Prostate gland (tissue), 2 donors: ENCODE measurements around the gene LDLR. TPM values are rescaled to one million over a fixed set of nuclear protein-coding genes. Genes with fewer than 3 reads are reported as not detected.
A peak's percentile ranks its signal among the peaks of the same experiment; 100 is the strongest.
"Not testable (repeated sequence)": the region's sequence is repeated elsewhere in the genome, so short reads cannot be mapped to it uniquely, and the experiment has no call there.

ENCODE experiments used
- DNase-seq: peaks from one replicate; pipeline ENCODE4 v3.0.0-alpha.2; 2019; ENCODE audit warnings: low spot score
- H3K27ac ChIP-seq, 2 donors: fragments of 200-600 bp; sonication (generic); 2 replicates each; pipeline ENCODE4 v1.5.1; 2017 to 2019
- H3K27me3 ChIP-seq: fragments of 200-600 bp; sonication (generic); replicated peaks from 2 replicates; pipeline ENCODE4 v1.5.1; 2019; ENCODE audit not compliant: insufficient read depth
- H3K36me3 ChIP-seq, 2 donors: fragments of 200-600 bp; sonication (generic); 1 replicate in 1 of 2; 2 replicates in 1 of 2; pipeline versions ENCODE4 v1.5.1 to v1.8.1; 2017 to 2019
- H3K4me1 ChIP-seq: fragments of 200-600 bp; sonication (generic); replicated peaks from 2 replicates; pipeline ENCODE4 v1.5.1; 2019
- H3K4me3 ChIP-seq, 2 donors: fragments of 200-600 bp; sonication (generic); 2 replicates each; pipeline ENCODE4 v1.5.1; 2017 to 2019
- H3K9me3 ChIP-seq: fragments of 200-600 bp; sonication (generic); 2 replicates; pipeline ENCODE4 v1.5.1; 2017
- POLR2A ChIP-seq: fragments of 450-650 bp; IDR thresholded peaks from one replicate; pipeline ENCODE4 v1.6.1; 2016; ENCODE audit warnings: antibody characterized with exemption, mild to moderate bottlenecking
- POLR2AphosphoS5 ChIP-seq: sonication (generic); formaldehyde crosslinking; IDR thresholded peaks from one replicate; pipeline ENCODE4 v1.6.1; 2017; ENCODE audit warnings: antibody characterized with exemption
- WGBS: methylation state at CpG from one replicate; pipeline ENCODE4 v1.1.5; 2018; 5-methylcytosine and 5-hydroxymethylcytosine counted together
- intact Hi-C: fragments of 100-400 bp; cut with DNase I; formaldehyde crosslinking; loops from one replicate; pipeline ENCODE4 v1.14.2; 2022
- microRNA-seq: library from miRNA; unstranded; fragments of <30 nt; microRNA quantifications from one replicate; pipeline ENCODE4, GENCODE V29; 2016
- total RNA-seq, 2 donors: library from RNA; depleted of rRNA; stranded (reverse); fragments of >200 nt; gene quantifications; one replicate each; pipeline ENCODE4 v1.1.0, GENCODE V29; 2016
- TF ChIP-seq, protein P1 (sequence below), 4 experiments: fragments of 200-600 bp in 2 of 4; fragments of 450-650 bp in 2 of 4; sonication (generic) in 2 of 4; IDR thresholded peaks; 1 replicate in 3 of 4; 2 replicates in 1 of 4; pipeline ENCODE4 v1.5.1; 2016 to 2019; ENCODE audit warnings: antibody characterized with exemption in 4 of 4, mild to moderate bottlenecking in 2 of 4, moderate library complexity in 2 of 4

LDLR gene
- total RNA-seq, 2 donors from 2014 or later = 17.4 to 41.5 TPM

DNA sequence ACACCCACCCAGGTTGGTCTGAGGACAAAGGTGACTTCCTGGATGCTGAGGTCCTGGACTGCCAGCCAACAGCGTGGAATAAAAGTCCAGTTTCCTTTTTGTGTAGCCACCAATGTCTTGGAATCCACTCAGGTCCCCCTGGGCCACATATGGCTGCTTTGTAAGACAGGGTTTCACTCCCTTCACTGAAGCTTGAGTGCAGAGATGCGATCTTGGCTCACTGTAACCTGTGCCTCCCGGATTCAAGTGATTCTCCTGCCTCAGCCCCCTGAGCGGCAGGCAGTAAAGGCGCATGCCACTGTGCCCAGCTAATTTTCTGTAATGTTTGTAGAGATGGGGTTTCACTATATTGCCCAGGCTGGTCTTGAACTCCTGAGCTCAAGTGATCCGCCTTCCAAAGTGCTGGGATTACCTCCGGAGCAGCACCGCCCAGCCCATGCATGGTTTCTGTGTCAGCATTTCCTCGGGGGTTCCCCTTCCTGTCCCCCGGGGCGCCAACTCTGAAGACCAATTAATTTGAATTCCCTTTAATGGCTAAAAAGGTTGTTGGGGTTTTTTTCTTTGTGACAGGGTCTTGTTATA lies 90.5 kb downstream of the LDLR start:
- intact Hi-C loops = no loop called here
- Histone ChIP-seq H3K4me1 (no peaks in the 10 kb centered on the region), H3K9me3 (no peaks in the 10 kb centered on the region), H3K27ac (peak overlapping the region; percentile 23 to 36), H3K27me3 (no peaks in the 10 kb centered on the region), H3K36me3 (peaks cover 0 to 11% of the 10 kb centered on the region in 2 donors), H3K4me3 (no peak overlapping the region)
- no peak for DNase-seq
- TF ChIP-seq, protein P1, sequence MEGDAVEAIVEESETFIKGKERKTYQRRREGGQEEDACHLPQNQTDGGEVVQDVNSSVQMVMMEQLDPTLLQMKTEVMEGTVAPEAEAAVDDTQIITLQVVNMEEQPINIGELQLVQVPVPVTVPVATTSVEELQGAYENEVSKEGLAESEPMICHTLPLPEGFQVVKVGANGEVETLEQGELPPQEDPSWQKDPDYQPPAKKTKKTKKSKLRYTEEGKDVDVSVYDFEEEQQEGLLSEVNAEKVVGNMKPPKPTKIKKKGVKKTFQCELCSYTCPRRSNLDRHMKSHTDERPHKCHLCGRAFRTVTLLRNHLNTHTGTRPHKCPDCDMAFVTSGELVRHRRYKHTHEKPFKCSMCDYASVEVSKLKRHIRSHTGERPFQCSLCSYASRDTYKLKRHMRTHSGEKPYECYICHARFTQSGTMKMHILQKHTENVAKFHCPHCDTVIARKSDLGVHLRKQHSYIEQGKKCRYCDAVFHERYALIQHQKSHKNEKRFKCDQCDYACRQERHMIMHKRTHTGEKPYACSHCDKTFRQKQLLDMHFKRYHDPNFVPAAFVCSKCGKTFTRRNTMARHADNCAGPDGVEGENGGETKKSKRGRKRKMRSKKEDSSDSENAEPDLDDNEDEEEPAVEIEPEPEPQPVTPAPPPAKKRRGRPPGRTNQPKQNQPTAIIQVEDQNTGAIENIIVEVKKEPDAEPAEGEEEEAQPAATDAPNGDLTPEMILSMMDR (IDR thresholded peaks at IDR 0.05) = no peak
- TF ChIP-seq POLR2A (no peak), POLR2AphosphoS5 (no peak)
- 66% methylated on average over 11 of the region's 11 CpGs for WGBS

DNA sequence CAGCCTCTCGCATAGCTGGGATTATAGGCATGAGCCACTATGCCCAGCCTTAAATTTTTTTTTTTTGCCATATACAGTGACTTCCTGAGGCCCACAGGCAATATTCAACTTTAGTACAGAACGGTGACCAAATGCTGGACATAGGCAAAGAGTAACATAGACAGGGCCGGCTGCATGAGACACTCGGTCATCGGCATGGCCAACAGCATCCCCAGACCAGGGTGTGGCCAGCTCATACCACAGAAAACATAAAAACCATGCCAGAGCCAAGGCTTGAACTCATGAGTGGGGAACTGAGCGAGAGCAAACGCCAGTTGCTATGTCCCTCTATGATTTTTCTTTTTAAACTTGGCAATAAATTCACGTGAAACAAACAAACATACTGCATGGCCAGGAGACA lies 91.1 kb downstream of the LDLR start:
- Histone ChIP-seq H3K9me3 (no peaks in the 10 kb centered on the region), H3K27ac (peak overlapping the region; percentile 23 to 36), H3K27me3 (no peaks in the 10 kb centered on the region), H3K4me3 (no peak overlapping the region), H3K36me3 (peaks cover 0 to 11% of the 10 kb centered on the region in 2 donors), H3K4me1 (no peaks in the 10 kb centered on the region)
- no peak for DNase-seq
- no peak for TF ChIP-seq POLR2AphosphoS5
- whole genome bisulfite sequencing = 58% methylated on average over 8 of the region's 8 CpGs
- intact Hi-C loops = no loop called here

DNA sequence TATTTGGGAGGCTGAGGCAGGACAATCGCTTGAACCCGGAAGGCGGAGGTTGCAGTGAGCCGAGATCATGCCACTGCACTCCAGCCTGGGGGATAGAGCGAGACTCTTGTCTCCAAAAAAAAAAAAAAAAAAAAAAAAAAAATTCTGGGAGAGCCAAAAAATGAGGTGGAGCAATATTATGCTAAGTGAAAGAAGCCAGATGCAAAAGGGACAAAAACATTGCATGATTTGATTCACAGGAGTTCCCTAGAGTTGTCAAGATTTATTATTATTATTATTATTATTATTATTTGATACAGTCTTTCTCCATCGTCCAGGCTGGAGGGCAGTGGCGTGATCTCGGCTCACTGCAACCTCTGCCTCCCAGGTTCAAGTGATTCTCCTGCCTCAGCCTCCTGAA lies 91.7 kb downstream of the LDLR start:
- H3K36me3 ChIP-seq, DNase-seq, intact Hi-C loops, H3K27me3 ChIP-seq, H3K4me3 ChIP-seq, H3K9me3 ChIP-seq, H3K4me1 ChIP-seq: not testable (repeated sequence)
- peak overlapping the region in 1 of 2 donors; percentile 36 for H3K27ac ChIP-seq
- WGBS = 80% methylated on average over 8 of the region's 8 CpGs

DNA sequence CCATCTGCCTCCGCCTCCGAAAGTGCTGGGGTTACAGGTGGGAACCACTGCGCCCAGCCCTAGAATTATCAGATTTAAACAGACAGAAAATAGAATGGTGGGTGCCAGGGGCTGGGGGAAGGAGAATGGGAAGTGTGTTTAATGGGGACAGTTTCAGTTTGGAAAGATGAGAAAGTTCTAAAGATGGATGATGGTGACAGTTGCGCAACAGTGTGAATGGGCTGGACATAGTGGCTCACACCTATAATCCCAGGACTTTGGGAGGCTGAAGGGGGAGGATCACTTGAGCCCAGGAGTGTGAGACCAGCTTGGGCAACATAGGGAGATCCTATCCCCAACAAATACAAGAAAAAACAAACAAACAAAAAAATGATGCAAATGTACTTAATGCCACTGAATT lies 92.2 kb downstream of the LDLR start:
- Histone ChIP-seq H3K27ac (no peak overlapping the region), H3K4me1 (no peaks in the 10 kb centered on the region), H3K36me3 (peaks cover 0 to 2% of the 10 kb centered on the region in 2 donors), H3K27me3 (no peaks in the 10 kb centered on the region), H3K4me3 (no peak overlapping the region), H3K9me3 (no peaks in the 10 kb centered on the region)
- no peak for DNase-seq
- WGBS = 84% methylated on average over 4 of the region's 4 CpGs
- intact Hi-C loops = no loop called here
- TF ChIP-seq POLR2AphosphoS5 = no peak
- TF ChIP-seq POLR2A = no peak
- TF ChIP-seq, protein P1 (IDR thresholded peaks at IDR 0.05) = no peak

Small RNA genes lying within 50 kb of the gene (microRNA-seq; reads per million reads assigned to microRNA genes)
- 1.4 reads per million, percentile 17 among the genes with 10 or more reads in this experiment for gene MIR6886

Other genes starting within 250 kb of the LDLR start
- gene C19orf38, start 241.0 kb upstream of the LDLR start, total RNA-seq = 1 to 10 TPM in 1 of 2 donors, under 1 TPM in 1; 0.91 to 6.4 TPM
- gene CARM1, start 217.9 kb upstream of the LDLR start, total RNA-seq = 10 to 100 TPM; 14.5 to 54.4 TPM
- 10 to 100 TPM; 84.8 to 87.1 TPM for gene YIPF2, start 160.8 kb upstream of the LDLR start, total RNA-seq
- gene TIMM29, start 160.7 kb upstream of the LDLR start, total RNA-seq = 10 to 100 TPM; 34.9 to 47.9 TPM
- 100 to 1,000 TPM in 1 of 2 donors, 10 to 100 TPM in 1; 98.5 to 152 TPM for gene SMARCA4, start 128.4 kb upstream of the LDLR start, total RNA-seq
- 1 to 10 TPM in 1 of 2 donors, under 1 TPM in 1; 0.73 to 5.0 TPM for gene SPC24, start 66.3 kb downstream of the LDLR start, total RNA-seq
- 100 to 1,000 TPM; 150 to 370 TPM for gene KANK2, start 108.1 kb downstream of the LDLR start, total RNA-seq
- not detected for gene ANGPTL8, start 150.2 kb downstream of the LDLR start, total RNA-seq
- 10 to 100 TPM; 21.6 to 38.7 TPM for gene DOCK6, start 173.1 kb downstream of the LDLR start, total RNA-seq
- 1 to 10 TPM in 1 of 2 donors, not detected in 1; 4.2 TPM for gene TSPAN16, start 206.7 kb downstream of the LDLR start, total RNA-seq